Fibroblast of the conjunctiva (primary cell): ENCODE results near the gene KPRP.

ENCODE experiments used
- DNase-seq: peaks from one replicate; pipeline ENCODE4 v3.0.0-alpha.2; 2010; ENCODE audit warnings: low read depth

KPRP gene, protein sequence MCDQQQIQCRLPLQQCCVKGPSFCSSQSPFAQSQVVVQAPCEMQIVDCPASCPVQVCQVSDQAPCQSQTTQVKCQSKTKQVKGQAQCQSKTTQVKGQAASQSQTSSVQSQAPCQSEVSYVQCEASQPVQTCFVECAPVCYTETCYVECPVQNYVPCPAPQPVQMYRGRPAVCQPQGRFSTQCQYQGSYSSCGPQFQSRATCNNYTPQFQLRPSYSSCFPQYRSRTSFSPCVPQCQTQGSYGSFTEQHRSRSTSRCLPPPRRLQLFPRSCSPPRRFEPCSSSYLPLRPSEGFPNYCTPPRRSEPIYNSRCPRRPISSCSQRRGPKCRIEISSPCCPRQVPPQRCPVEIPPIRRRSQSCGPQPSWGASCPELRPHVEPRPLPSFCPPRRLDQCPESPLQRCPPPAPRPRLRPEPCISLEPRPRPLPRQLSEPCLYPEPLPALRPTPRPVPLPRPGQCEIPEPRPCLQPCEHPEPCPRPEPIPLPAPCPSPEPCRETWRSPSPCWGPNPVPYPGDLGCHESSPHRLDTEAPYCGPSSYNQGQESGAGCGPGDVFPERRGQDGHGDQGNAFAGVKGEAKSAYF

DNA sequence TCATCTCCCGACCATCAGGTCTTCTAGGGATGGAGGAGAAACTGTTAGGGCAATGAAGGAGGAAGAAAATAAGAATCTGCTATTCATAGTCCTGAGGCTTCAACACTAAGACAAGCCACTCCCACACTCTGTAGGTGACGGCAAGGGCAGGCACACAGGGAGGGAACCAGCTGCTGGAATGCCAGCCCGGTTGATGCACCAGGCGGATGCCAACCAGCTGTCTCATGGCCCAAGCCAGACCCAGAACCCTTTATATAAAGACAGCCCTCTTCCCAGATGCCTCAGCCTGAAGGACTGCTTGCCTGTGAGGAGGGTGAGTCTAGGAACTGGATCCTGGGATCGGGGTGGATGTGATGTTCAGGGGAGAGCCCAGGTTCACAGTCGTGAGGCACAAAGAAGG is at the start of gene KPRP:
KPRP (plus strand) TSS at position 279 of the 400 bp plus-strand sequence. CDS start 1,564 bp downstream, outside the sequence.
- DNase-seq = no peak

DNA sequence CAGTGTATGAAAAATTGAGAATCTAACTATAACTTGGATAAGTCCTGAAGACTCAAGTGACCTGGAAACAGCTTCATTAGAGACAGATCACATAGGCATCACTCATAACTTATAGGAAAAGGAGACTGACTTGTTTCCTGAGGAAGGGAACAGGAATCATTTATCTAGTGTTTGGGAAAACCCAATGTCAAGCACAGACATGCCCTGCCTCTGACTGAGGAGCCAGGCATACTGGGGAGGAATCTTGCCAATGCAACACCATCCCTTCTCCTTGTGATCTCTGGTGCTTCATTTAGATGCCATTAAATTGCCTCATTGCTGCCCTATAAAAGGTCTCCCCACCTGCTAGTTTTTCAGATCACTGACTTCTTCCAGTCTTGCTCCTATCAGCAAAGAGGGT is 39.6 kb upstream of the KPRP start:
- DNase-seq = no peak

DNA sequence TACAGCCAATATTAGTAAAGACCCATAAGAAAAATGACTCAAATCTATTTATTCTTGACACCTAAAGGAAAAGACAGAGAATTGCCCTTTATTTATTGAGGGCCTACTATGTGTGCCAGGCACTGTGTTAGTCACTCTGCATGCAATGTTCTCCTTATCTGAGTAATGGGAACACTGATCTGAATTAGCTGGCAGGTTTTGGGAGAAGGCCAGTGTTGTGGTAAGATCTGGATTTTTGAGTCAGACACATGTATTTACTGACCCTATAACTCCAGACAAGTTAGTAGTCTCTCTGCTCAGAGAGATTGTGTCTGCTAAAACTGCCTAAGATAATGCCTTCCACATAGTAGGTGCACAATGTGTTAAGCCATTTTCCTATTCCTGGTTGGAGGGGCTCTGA is 32.6 kb upstream of the KPRP start:
- no peak for DNase-seq

DNA sequence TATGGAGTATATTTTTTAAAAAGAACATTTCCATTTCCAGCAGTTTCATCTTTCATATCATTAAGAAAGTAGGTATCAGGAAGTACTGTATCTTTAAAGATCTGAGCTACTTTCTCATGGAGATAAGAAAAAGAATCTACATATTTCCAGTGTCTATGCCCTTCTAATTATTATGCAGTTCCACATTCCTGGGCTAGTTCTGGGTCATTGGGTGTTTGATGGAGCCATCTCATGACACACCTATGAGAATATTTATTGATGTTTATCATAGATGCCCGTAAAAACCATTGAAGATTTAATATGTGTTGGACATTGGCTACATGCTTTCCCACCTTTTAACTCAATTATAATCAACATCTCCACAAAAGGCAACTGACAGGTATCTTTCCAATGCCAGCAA is 28.8 kb upstream of the KPRP start:
- DNase-seq = no peak

DNA sequence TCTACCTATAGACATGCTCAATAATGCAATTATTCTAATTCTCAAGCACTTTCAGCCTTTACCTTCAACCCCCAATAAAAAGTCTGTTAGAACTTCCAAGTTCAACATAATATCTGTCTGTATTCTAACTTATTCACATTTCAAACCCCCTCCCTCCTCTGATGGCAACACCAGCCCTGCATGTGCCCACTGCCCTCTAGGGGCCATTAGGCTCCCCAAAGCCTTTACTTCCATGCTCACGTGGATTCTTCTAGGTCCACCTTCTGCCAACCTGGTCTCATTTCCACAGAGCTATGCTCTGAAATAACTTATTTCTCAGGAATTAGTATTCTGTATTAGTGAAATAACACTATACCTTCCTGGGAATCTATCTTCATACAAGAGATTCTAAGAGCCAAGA is 22.2 kb upstream of the KPRP start:
- DNase-seq = no peak

DNA sequence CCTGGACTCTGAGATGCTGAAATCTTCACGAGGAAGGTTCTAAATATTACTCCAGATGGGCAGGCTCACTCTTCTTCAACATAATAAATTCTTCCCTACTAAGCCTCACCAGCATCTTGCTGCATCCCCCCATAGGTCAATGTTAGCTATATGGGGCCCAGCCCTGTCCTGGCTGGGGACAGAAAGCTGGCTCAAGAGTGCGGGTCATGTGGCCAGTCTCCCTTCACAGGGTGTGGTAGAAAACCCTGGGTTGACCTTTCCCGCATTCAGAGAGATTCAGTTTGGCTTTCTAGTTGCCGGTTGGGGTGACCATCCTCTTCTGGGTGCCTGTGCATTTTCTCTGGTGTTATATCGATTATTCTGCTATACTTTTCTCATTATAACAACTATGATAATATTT is 19.8 kb upstream of the KPRP start:
- DNase-seq = no peak

DNA sequence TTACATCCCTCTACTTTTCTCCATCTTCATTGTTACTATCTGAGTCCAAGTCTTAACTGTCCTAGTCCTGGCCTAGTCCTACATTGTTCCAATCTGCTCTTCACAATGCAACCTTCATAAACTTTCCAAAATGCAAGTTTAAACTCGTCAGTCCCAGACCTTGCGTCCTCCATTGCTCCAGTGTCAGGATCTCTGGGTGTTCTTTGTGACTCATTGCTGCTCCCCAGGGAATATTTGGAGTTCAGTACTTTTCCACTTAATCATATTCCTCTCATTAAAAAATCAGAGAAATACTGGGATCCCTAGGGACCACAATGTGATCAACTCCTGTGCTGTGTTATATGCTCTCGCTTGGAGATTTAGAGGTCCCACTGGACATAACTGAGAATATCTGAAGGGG is 18.0 kb upstream of the KPRP start:
- no peak for DNase-seq

DNA sequence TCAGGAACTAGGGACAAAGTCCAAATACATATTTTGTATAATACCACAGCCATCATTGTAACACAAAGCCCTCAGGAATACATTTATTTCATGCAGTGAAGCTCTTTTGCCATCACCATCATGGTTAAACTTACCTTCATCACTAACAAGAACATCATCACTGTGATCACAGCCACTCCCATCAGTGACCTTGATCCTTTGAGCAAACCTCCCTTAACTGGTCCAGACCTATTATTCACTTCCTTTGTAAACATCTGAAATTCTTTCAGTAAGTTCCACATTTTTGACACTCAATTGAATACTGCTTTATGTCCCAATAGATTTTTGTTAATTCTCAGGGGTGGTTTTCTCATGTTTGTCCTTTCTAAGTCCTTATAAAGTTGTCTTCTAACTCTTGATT is 16.2 kb upstream of the KPRP start:
- no peak for DNase-seq

DNA sequence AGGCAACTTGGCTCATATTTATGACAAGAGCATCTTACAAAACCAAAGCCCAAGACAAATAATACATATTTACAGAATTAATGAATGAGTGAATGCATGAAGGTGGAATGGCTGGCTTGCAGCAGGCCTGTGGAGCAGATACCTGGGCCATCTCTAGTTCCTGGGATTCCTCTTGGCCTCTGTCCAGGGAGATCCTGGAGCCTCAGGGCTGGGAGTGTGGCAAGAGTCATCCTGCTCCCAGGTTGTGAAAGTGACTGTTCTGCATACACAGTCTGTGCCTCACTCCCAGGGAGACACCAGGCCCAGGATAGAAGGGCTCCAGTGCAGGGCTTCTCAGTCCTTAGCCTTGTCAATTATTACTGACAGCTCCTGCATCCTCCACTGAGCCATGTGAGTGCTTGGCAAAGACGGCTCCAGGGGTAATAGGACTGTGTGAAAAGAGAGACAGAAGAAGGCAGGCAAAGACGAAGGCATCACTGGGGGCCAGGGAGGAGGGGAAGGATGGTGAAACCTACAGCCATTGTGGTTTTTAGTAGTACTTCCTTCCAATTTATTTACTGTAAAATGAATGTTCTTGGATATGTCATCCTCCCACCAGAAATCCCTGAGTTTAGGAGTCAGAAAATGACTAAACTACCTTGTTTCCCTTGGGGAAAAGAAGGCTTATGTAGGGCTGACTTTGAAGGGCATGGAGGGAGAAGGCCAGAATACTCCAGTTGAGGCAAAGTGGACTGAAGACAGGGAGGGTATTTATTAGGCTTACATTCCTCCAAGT is 14.3 kb upstream of the KPRP start:
- no peak for DNase-seq

DNA sequence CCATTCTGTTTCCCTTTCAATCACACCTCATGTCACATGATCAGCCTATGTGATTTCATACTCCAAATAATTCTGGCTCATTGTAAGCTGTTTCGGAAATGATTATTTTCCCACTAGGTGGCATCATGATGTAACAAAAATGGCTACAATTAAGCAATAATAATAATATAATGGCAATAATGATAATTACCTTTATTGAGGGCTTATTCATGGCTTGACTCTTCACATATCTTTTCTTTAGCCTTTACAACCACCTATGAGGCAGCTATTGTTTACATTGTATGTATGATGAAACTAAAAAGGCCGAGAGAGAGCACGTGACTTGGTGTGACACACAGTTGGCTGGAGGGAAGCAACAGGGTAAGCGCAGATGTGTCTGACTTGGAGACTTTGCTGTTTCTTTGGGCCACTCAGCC is 12.5 kb upstream of the KPRP start:
- DNase-seq = peak; percentile 6

DNA sequence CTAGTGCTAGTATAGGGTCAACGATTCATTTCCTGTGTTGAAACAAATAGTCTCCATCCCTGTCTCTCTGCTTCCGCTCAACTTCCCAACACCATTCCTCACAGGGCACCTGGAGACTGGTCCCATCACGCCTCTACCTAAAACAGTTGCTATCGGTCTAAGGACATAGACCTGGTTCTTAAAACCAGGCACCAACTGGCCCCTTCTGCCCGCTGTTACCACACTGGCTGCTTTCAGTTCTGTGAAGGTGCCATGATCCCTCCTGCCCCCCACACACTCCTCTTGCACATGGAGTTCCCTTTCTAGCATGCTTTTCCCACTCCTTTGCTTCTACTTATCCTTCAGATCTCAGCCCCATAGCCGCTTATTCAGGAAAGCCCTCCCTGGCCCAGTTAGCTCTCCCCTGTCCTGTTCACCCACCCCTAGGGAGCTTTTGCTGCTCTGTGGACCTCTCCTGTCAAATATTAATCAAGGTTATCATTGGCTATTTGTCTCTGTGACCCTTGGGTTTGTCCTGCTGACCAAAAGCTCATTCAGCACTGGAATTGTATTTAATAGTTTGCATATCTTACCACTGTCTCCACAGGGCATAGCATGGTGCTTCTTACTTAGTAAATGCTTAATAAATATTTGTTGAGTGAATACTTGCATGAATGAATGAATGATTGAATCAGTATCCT is 11.9 kb upstream of the KPRP start:
- DNase-seq = no peak

DNA sequence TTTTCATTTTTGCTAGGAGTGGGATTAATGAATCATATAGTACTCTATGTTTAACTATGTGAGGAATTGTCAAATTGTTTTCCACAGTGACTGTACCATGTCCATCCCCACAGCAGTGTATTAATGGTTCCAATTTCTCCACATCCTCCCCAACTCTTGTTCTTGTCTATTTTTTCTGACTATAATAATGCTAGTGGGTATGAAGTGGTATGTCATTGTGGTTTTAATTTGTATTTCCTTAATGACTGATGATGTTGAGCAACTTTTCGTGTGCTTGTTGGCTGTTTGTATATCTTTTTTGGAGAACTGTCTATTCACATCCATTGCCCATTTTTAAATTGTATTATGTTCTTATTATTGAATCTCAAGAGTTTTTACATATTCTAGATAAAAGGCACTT is 10.0 kb upstream of the KPRP start:
- DNase-seq = no peak

DNA sequence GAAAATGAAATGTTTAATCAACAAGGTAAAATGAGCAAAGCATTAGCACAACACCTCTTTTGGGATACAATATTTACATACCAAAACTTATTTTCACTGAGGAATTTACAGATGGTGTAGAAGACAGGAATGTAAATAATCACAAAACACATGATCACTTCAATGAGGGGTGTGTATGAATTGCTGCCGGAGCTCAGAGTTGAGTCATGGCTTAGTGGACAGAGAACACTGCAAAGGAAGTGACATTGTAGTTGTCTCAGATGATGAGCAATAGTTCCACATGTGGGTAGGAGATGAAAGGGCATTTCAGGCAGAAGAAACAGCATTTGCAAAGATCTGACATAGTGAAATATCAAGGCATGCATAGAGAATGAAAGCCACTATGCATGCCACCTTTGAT is 5.6 kb upstream of the KPRP start:
- peak; percentile 49 for DNase-seq

DNA sequence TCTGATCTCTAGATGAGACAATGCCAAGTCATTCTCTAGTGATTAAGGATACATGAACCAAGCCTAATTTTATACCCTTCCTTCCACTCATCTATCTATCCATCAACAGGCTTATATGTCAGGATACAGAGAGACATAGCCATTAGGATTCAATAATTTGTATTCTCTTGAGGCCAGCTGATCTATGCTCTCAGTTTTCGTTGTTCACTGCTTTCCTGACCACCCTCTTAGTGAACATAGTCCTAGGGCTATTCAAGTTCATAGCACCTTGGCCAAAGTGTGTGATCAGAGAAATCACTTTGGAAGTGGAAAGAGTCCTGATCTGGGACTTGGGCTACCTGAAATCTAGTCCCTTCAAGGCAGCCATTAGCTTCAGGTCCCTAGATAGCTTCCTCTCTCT is 4.2 kb upstream of the KPRP start:
- DNase-seq = no peak

DNA sequence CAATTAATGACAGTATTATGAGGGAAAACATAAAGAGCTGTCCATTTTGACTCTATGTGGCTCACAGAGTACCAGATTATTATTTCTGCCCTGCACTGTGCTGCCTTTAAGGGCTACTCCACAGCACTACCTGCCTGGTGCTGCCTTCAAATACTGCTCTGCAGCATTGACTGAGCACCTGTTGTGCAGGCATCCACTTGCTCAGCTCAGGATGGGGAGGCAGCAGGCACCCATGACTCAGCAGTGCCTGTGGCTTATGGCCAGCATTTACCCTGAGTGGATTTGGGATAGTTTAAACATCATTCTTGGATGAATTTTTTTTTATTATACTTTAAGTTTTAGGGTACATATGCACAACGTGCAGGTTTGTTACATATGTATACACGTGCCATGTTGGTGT is 953 bp upstream of the KPRP start:
- no peak for DNase-seq

DNA sequence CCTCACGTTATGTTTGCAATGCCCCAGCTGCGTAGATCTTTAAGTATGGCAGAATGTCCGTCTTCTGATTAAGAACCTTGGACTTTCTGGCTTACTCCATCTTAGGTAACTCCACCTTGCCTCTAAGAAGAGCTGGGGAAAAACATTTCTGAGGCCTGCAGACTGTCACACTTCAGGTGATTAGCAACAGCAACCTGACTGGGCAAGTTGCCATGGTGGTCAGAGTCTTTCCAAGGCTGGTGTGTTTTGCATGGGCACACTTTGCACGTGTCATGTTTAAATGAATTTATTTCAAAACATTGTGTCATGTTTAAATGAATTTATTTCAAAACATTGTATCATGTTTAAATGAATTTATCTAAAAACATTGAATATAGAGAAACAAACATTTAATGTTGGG is 811 bp downstream of the KPRP start:
- no peak for DNase-seq

DNA sequence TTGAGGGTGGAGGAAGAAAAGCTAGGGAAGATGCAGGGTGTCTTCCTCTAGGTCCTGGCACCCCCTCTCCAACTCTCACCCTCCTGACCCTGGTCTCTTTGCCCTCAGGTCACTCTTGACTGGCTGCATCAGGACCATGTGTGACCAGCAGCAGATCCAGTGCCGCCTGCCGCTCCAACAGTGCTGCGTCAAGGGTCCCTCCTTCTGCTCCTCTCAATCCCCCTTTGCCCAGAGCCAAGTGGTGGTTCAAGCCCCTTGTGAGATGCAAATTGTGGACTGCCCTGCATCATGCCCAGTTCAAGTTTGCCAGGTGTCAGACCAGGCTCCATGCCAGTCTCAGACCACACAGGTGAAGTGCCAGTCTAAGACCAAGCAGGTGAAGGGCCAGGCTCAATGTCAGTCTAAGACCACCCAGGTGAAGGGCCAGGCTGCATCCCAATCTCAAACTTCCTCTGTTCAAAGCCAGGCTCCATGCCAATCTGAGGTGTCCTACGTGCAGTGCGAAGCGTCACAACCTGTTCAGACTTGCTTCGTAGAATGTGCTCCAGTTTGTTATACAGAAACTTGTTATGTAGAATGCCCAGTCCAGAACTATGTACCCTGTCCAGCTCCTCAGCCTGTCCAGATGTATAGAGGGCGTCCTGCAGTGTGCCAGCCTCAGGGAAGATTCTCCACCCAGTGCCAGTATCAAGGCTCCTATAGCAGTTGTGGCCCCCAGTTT is 1.8 kb downstream of the KPRP start:
- DNase-seq = no peak

DNA sequence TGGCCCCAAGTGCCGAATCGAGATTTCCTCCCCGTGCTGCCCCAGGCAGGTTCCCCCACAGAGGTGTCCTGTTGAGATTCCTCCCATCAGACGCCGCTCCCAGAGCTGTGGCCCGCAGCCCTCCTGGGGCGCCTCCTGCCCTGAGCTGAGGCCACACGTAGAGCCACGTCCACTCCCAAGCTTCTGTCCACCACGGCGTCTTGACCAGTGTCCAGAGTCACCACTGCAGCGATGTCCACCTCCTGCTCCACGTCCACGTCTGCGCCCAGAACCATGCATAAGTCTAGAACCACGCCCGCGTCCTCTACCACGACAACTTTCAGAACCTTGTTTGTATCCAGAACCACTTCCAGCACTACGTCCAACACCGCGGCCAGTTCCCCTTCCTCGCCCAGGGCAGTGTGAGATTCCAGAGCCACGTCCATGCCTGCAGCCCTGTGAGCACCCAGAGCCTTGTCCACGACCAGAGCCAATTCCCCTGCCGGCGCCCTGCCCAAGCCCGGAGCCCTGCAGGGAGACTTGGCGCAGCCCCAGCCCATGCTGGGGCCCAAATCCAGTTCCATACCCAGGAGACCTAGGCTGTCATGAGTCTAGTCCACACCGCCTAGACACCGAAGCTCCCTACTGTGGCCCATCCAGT is 2.8 kb downstream of the KPRP start:
- DNase-seq = no peak

DNA sequence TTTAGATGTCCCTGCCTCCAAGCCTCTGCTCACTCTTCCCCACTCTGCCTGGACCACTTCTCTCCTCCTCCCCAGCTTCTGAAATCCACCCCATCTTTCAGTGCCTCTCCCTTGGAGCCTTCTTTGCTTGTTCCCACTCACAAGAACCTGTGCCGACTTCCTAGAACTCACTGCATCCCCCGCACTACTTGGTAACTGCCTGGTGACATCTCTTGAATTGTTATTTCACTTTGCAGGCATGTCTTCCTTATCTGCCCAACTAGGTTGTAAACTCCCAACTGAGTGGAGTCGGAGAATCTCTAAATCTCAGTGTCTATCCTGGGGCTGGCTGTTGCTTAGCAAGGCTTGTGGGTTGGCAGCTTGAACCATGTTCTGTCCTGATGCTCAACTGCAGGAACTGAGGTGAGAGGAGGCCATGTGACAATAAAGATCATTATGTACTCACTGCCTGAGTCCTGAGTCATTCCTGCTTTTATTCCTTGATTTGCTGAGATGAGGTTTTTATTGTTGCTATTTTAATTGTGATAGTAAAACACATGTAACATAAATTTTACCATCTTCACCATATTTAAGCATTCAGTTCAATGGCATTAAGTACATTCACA is 3.9 kb downstream of the KPRP start:
- no peak for DNase-seq

DNA sequence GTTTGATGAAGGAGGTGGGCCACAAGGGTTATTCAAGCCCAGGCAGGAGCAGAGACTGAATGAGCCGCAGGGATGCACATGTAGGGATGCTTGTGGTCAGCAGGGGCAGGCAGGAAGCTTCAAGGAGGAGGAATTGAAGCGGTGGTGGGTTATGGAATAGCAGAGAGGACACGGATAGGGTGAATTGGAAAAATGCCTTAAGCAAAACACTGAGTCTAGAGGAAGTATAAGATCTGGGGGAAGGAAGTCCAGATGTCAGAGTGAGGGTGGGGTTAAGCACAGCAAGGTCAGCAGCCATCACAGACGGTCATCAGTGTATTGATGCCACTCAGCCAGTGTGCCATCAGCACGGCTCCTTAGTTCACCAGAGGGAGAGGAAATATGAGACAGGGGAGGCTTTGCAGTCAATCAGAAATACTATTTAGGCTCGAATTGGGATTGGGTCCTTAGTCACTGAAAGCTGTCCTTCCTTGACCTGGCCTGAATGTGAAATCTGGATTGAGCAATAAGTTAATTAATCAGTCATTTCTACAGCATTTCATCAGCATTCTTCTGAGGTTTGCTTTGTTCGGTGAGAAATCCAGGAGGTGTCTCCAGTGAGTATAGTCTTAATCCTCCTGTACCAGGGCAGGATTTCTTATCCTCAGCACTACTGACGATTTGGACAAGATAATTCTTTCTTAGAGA is 11.2 kb downstream of the KPRP start:
- peak; percentile 49 for DNase-seq
